Right atrium auricular region (tissue), 2 donors: ENCODE measurements around the gene PRDM2. TPM values are rescaled to one million over a fixed set of nuclear protein-coding genes. Genes with fewer than 3 reads are reported as not detected.
A peak's percentile ranks its signal among the peaks of the same experiment; 100 is the strongest.

ENCODE experiments used
- DNase-seq: peaks from one replicate; pipeline ENCODE4 v3.0.0-alpha.2; 2019; ENCODE audit warnings: low spot score
- H3K27ac ChIP-seq, 2 donors: fragments of 200-600 bp; sonication (generic); 1 replicate in 1 of 2; 2 replicates in 1 of 2; pipeline ENCODE4 v1.5.1; 2016 to 2019
- H3K27me3 ChIP-seq, 2 donors: fragments of 200-600 bp; sonication (generic); one replicate each; pipeline versions ENCODE4 v1.5.1 to v1.6.0; 2017 to 2019
- H3K36me3 ChIP-seq: fragments of 200-600 bp; sonication (generic); one replicate; pipeline ENCODE4 v1.5.1; 2016
- H3K4me1 ChIP-seq, 2 donors: fragments of 200-600 bp; sonication (generic); one replicate each; pipeline versions ENCODE4 v1.5.1 to v1.6.0; 2017 to 2019
- H3K4me3 ChIP-seq, 2 donors: fragments of 200-600 bp; sonication (generic); 1 replicate in 1 of 2; 2 replicates in 1 of 2; pipeline ENCODE4 v1.5.1; 2017 to 2019; ENCODE audit warnings: mild to moderate bottlenecking in 1 of 2, moderate library complexity in 1 of 2
- H3K9me3 ChIP-seq, 2 donors: fragments of 200-600 bp; sonication (generic); one replicate each; pipeline ENCODE4 v1.5.1; 2019
- total RNA-seq, 2 donors: library from RNA; depleted of rRNA; stranded (reverse); fragments of >200 nt; gene quantifications; one replicate each; pipeline ENCODE4 v1.1.0, GENCODE V29; 2016
- TF ChIP-seq, protein P1 (sequence below), 2 donors: fragments of 200-600 bp; sonication (generic); IDR thresholded peaks; one replicate each; pipeline ENCODE4 v1.5.1; 2019; ENCODE audit warnings: antibody characterized with exemption in 2 of 2

PRDM2 gene
- total RNA-seq, 2 donors from 2014 or later = 20.5 to 22.8 TPM

DNA sequence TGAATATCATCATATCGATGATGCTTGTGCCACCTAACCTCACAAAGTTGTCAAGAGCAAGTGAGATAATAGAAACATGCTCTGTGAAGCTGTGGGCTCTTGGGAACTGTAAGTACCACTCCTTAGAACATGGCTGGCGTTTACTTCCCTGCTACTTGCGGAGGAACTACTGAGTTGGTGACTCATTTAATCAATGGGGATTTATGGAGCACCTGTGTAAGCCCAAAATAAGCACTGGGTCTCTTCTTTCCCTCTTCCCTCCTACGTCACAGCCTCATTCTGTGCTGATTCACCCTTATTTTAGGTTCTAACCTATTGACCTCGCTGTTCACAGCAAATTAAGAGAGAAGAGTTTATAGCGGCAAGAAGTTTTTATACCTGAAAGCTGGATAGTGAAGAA lies 52.9 kb downstream of the PRDM2 start:
- DNase-seq = no peak
- H3K4me3 ChIP-seq = no peak overlapping the region
- no peaks in the 10 kb centered on the region for H3K9me3 ChIP-seq
- no peaks in the 10 kb centered on the region for H3K36me3 ChIP-seq
- TF ChIP-seq, protein P1, sequence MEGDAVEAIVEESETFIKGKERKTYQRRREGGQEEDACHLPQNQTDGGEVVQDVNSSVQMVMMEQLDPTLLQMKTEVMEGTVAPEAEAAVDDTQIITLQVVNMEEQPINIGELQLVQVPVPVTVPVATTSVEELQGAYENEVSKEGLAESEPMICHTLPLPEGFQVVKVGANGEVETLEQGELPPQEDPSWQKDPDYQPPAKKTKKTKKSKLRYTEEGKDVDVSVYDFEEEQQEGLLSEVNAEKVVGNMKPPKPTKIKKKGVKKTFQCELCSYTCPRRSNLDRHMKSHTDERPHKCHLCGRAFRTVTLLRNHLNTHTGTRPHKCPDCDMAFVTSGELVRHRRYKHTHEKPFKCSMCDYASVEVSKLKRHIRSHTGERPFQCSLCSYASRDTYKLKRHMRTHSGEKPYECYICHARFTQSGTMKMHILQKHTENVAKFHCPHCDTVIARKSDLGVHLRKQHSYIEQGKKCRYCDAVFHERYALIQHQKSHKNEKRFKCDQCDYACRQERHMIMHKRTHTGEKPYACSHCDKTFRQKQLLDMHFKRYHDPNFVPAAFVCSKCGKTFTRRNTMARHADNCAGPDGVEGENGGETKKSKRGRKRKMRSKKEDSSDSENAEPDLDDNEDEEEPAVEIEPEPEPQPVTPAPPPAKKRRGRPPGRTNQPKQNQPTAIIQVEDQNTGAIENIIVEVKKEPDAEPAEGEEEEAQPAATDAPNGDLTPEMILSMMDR (IDR thresholded peaks at IDR 0.05) = no peak
- no peak overlapping the region for H3K27ac ChIP-seq
- peaks cover 0 to 76% of the 10 kb centered on the region in 2 donors for H3K4me1 ChIP-seq
- no peaks in the 10 kb centered on the region for H3K27me3 ChIP-seq

DNA sequence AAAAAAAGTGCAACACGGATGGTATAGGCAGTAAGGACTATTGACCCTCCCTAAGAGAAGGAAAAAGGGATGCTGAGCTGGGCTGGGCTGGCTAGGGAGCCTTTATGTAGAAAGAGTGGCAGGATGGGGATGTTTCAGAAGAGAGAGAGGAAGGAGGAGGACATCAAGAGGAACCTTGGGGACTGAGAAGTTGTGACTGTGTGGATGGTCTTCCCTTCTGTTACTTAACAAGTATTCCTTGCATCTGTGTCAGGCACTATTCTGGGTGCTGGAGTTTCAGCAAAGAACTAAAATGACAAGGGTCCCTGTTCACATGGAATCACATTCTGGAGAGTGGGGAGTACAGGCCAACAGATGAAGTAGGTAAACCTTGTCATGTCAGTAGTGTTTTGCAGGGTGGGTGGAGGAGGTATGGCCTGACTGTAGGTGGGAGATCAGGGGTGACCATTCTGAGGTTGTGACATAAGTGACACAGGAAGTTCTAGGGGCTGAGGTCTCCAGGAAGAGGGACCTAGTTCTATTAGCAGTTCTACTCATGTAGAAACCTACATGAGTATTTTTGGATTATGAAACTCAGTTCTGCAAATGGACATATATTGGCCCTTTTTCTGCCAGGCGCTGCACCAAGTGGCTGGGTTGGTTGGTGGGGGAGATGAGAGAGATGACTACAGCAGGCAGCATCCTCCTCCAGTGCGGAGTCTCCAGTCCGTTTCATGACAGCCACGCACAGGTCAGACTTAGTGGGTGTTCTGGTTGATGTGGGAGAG lies 53.8 kb downstream of the PRDM2 start:
- TF ChIP-seq, protein P1 (IDR thresholded peaks at IDR 0.05) = no peak
- Histone ChIP-seq H3K27me3 (no peaks in the 10 kb centered on the region), H3K4me1 (peaks cover 0 to 76% of the 10 kb centered on the region in 2 donors), H3K9me3 (no peaks in the 10 kb centered on the region), H3K27ac (no peak overlapping the region), H3K4me3 (no peak overlapping the region), H3K36me3 (no peaks in the 10 kb centered on the region)
- DNase-seq = no peak

DNA sequence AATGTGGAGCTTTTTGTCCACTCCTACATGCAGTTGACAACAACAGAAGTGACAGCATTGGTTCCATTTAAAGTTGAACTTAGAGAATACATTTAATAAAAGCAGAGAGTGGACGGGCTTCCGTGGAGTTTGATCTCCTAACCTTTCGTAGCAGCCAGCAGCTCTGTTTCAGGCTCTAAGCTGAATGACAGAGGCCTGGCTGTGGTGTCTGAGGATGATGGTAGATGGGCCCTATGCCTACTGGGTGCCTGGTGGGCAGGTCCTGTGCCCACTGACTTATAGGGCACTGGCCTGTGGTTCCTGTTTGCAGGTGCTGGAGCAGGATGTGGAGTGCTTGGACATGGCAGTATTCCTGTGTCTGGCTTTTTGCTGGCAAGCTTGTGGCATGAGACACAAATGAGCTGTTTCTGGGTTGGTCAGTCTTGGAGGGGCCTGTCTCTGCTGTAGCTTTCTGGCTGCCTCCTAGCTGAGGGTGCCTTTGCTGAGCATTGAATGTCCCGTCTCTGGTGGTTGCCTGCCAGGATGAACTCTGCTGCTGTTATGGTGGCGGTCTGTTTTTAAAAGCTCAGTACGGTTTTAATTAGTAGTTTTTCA lies 54.6 kb downstream of the PRDM2 start:
- TF ChIP-seq, protein P1 (IDR thresholded peaks at IDR 0.05) = no peak
- H3K27me3 ChIP-seq = no peaks in the 10 kb centered on the region
- peaks cover 0 to 82% of the 10 kb centered on the region in 2 donors for H3K4me1 ChIP-seq
- H3K36me3 ChIP-seq = no peaks in the 10 kb centered on the region
- no peaks in the 10 kb centered on the region for H3K9me3 ChIP-seq
- DNase-seq = no peak
- H3K4me3 ChIP-seq = no peak overlapping the region
- H3K27ac ChIP-seq = peak overlapping the region in 1 of 2 donors; percentile 23

DNA sequence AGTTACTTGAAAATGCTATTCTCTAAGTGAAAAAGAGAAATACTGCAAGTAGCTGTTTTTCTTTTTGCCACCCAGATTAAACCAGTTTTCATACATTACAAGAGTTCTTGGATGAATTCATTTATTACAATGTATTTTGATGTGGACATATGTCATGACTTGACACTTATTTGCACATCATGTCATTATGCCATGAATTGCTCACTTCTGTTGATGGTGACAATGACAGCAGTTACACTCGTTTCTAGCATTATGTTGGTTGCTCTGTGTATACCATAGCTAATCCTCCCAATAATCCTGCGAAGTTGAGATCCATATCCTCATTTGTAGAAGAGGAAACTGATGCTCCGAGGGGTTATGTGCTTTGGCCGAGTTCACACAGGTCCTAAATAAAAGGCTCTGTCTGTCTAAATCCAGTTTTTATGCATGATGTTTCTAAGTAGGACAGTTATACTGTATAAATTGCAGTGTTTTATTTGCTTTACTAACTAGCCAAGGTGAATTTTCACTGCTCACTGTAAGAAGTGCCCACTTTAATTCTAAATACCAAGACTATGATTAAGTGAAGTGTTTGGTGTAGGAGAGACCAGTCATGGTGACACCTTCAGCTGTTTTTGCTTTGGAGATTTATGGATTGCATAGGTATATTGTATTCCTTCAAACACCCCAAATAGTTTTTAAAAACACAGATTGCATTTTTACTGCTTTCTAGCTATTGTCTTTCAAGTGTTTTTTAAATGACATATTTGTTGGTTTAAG lies 56.7 kb downstream of the PRDM2 start:
- no peak for DNase-seq
- TF ChIP-seq, protein P1 (IDR thresholded peaks at IDR 0.05) = no peak
- Histone ChIP-seq H3K27ac (no peak overlapping the region), H3K27me3 (no peaks in the 10 kb centered on the region), H3K9me3 (no peaks in the 10 kb centered on the region), H3K4me3 (no peak overlapping the region), H3K4me1 (peaks cover 0 to 75% of the 10 kb centered on the region in 2 donors), H3K36me3 (no peaks in the 10 kb centered on the region)

DNA sequence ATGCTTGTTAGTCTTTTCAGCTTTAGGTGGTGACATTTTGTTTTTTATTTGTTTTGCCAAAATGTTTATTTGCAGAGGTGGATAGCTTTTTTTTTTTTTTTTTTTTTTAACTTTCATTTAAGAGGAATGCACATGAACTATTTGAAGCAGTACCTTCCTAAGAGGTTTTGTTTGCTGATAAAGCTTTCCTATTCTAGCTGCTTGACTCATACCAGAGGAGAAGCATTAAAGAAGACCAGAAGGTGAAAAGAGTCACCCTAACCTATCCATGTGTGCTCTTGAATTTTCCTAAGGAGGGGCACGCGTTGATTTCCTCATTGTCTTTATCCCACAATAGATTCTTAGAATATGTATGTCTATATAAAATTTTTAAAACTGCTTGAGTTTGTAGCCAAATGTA lies 57.7 kb downstream of the PRDM2 start:
- Histone ChIP-seq H3K9me3 (no peaks in the 10 kb centered on the region), H3K4me3 (no peak overlapping the region), H3K27ac (peak overlapping the region; percentile 3 to 67), H3K27me3 (no peaks in the 10 kb centered on the region), H3K36me3 (no peaks in the 10 kb centered on the region), H3K4me1 (peaks cover 0 to 69% of the 10 kb centered on the region in 2 donors)
- no peak for DNase-seq
- TF ChIP-seq, protein P1 (IDR thresholded peaks at IDR 0.05) = no peak
